GM12891 (cell line): ENCODE data around the gene TSHZ2.

Experiments used
- POLR2A ChIP-seq: IDR thresholded peaks from 2 replicates; pipeline ENCODE4 v1.6.1; 2011; ENCODE audit warnings: low read depth, low read length, control low read depth
- POU2F2 ChIP-seq: IDR thresholded peaks from 2 replicates; pipeline ENCODE4 v1.6.1; 2011; ENCODE audit warnings: low read depth, mild to moderate bottlenecking, control low read depth, low read length, moderate library complexity
- SPI1 ChIP-seq: IDR thresholded peaks from 2 replicates; pipeline ENCODE4 v1.6.1; 2011; ENCODE audit warnings: low read depth, low read length, control low read depth
- TAF1 ChIP-seq: IDR thresholded peaks from 2 replicates; pipeline ENCODE4 v1.6.1; 2011; ENCODE audit warnings: low read depth, low read length, control low read depth

- TF ChIP-seq POLR2A (no peak), POU2F2 (no peak), SPI1 (no peak), TAF1 (no peak)
Measured at GRCh38 chr20:53352727-53353440, 380.7 kb downstream of the TSHZ2 start.
